Loucy (cell line): ENCODE results near the gene C7orf57.
"Not testable (repeated sequence)": the region's sequence is repeated elsewhere in the genome, so short reads cannot be mapped to it uniquely, and the experiment has no call there.

Experiments used
- H2AFZ ChIP-seq: fragments of 200-600 bp; sonication (generic); 2 replicates; pipeline ENCODE4 v1.6.0; 2016; ENCODE audit warnings: antibody characterized with exemption, mild to moderate bottlenecking, low read length, moderate library complexity
- H3F3A ChIP-seq: fragments of 200-600 bp; 2 replicates; pipeline ENCODE4 v1.6.0; 2016; ENCODE audit warnings: antibody characterized with exemption, low read depth, mild to moderate bottlenecking
- H3K27me3 ChIP-seq: fragments of 200-600 bp; sonication (generic); 2 replicates; pipeline ENCODE4 v1.6.1; 2014; ENCODE audit warnings: low read length, mild to moderate bottlenecking; ENCODE audit not compliant: insufficient read depth, poor library complexity, severe bottlenecking
- H3K36me3 ChIP-seq: fragments of 200-600 bp; sonication (generic); 2 replicates; pipeline ENCODE4 v1.6.1; 2016; ENCODE audit warnings: low read length; ENCODE audit not compliant: insufficient read depth
- H3K4me1 ChIP-seq: fragments of 200-600 bp; sonication (generic); 2 replicates; pipeline ENCODE4 v1.5.1; 2014; ENCODE audit warnings: low read length, mild to moderate bottlenecking; ENCODE audit not compliant: insufficient read depth, poor library complexity, severe bottlenecking
- H3K4me2 ChIP-seq: fragments of 200-600 bp; sonication (generic); 2 replicates; pipeline ENCODE4 v1.6.0; 2014; ENCODE audit warnings: antibody characterized with exemption, low read length, low read depth, mild to moderate bottlenecking; ENCODE audit not compliant: poor library complexity, severe bottlenecking
- H3K4me3 ChIP-seq: fragments of 200-600 bp; sonication (generic); 2 replicates; pipeline ENCODE4 v1.5.1; 2014; ENCODE audit warnings: low read length, mild to moderate bottlenecking, mixed read lengths; ENCODE audit not compliant: poor library complexity, severe bottlenecking
- H3K79me2 ChIP-seq: fragments of 200-600 bp; sonication (generic); 2 replicates; pipeline ENCODE4 v1.6.1; 2014; ENCODE audit warnings: low read length; ENCODE audit not compliant: insufficient read depth
- H3K9ac ChIP-seq: fragments of 200-600 bp; sonication (generic); 2 replicates; pipeline ENCODE4 v1.6.0; 2014; ENCODE audit warnings: mild to moderate bottlenecking, low read depth, low read length, moderate library complexity; ENCODE audit not compliant: poor library complexity, severe bottlenecking
- H3K9me2 ChIP-seq: fragments of 200-600 bp; sonication (generic); replicated peaks from 2 replicates; pipeline ENCODE4 v1.6.1; 2016; ENCODE audit warnings: low read depth, low read length, mixed read lengths
- H3K9me3 ChIP-seq: fragments of 200-600 bp; sonication (generic); 2 replicates; pipeline ENCODE4 v1.6.1; 2014; ENCODE audit warnings: mild to moderate bottlenecking, antibody characterized with exemption, low read length, low read depth; ENCODE audit not compliant: insufficient read depth
- H4K20me1 ChIP-seq: fragments of 200-600 bp; sonication (generic); 2 replicates; pipeline ENCODE4 v1.6.0; 2014; ENCODE audit warnings: antibody characterized with exemption, low read length, mild to moderate bottlenecking; ENCODE audit not compliant: insufficient read depth, poor library complexity, severe bottlenecking
- CTCF ChIP-seq: fragments of 200-600 bp; sonication (generic); conservative IDR thresholded peaks from 2 replicates; pipeline ENCODE4 v1.5.1; 2014; ENCODE audit warnings: mild to moderate bottlenecking, antibody characterized with exemption, low read length
- EZH2phosphoT487 ChIP-seq: fragments of 200-600 bp; IDR thresholded peaks from 2 replicates; pipeline ENCODE4 v1.6.1; 2018; ENCODE audit warnings: antibody characterized with exemption, mild to moderate bottlenecking, moderate library complexity, borderline replicate concordance

The C7orf57 gene

GRCh38 chr7:48078470-48078869 lies 43.1 kb downstream of the C7orf57 start:
- Histone ChIP-seq H3K9me2 (no peaks in the 10 kb centered on the region), H3K9ac (no peak overlapping the region), H3K79me2 (no peaks in the 10 kb centered on the region), H3K27me3 (no peaks in the 10 kb centered on the region), H3K4me3 (no peak overlapping the region), H3K4me1 (no peaks in the 10 kb centered on the region), H2AFZ (no peak overlapping the region), H4K20me1 (no peaks in the 10 kb centered on the region), H3K4me2 (no peak overlapping the region), H3K36me3 (no peaks in the 10 kb centered on the region), H3K9me3 (no peaks in the 10 kb centered on the region), H3F3A (no peaks in the 10 kb centered on the region)
- TF ChIP-seq EZH2phosphoT487 (no peak), CTCF (no peak)

DNA sequence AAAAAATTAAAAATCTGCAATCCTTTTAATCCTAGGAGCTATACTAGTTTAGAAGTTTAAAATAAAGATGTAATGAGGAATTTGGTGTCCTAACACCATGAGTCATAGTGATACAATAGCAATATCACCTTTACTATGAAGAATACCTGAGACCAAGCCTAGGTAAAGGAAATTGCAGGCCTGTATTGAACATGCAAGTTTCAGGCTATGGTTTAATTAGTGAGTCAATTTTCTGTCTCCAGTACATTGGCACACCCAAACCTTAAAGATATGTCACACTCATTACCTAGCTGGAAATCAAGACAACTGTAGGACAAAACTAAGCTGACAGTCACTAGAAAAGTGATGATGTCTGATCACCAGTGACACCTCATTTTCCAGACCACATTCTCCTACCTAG lies 47.0 kb downstream of the C7orf57 start:
- H3K4me3 ChIP-seq, H3K4me1 ChIP-seq, H3K36me3 ChIP-seq, H2AFZ ChIP-seq, H3K9me3 ChIP-seq, H3K4me2 ChIP-seq, H3K9me2 ChIP-seq, H3K79me2 ChIP-seq, H3F3A ChIP-seq, H3K27me3 ChIP-seq, H4K20me1 ChIP-seq, H3K9ac ChIP-seq: not testable (repeated sequence)

- Histone ChIP-seq H3K4me3 (no peak overlapping the region), H3K27me3 (no peaks in the 10 kb centered on the region), H4K20me1 (no peaks in the 10 kb centered on the region), H3K4me1 (no peaks in the 10 kb centered on the region), H3K9me2 (no peaks in the 10 kb centered on the region), H3F3A (no peaks in the 10 kb centered on the region), H3K79me2 (no peaks in the 10 kb centered on the region), H3K4me2 (no peak overlapping the region), H3K9me3 (no peaks in the 10 kb centered on the region), H3K36me3 (no peaks in the 10 kb centered on the region), H3K9ac (no peak overlapping the region), H2AFZ (no peak overlapping the region)
- TF ChIP-seq EZH2phosphoT487 (no peak), CTCF (no peak)
Observed at GRCh38 chr7:48083114-48083830, 47.9 kb downstream of the C7orf57 start.

DNA sequence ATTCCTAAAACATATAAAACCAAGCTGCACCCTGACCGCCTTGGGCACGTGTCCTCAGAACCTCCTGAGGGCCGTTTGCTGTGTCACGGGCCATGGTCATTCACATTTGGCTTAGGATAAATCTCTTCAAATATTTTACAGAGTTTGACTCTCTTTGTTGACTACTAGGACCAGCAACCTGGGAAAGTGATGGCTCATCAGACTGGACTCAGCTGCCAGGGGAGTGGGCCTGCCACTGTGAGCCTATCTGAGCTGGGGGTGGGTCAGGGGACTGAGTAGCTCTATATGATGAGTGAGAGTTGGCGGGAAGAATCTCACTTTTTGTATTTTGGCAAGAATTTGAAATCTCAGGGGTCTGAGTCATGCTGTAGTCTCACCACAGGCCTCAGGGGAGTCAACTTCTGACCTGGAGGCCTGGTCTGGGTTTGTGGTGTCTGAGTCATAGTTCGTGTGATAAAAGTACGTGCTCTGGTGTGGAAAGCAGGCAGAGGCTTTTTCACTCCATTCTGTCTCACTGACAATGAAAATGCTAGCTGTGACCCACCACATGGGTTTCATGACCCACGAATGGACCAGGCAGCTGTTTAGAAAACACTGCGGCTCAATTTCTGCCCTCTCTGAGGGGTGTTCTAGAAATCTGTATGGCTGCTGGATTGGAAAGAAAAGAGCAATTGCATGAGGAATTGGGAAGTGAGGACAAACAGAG lies 49.5 kb downstream of the C7orf57 start:
- H3K9me3 ChIP-seq, result no peaks in the 10 kb centered on the region
- TF ChIP-seq EZH2phosphoT487 (no peak), CTCF (no peak)
- no peak overlapping the region for H2AFZ ChIP-seq
- H3K9me2 ChIP-seq, result no peaks in the 10 kb centered on the region
- no peaks in the 10 kb centered on the region for H3F3A ChIP-seq
- no peak overlapping the region for H3K4me3 ChIP-seq
- H3K36me3 ChIP-seq, result no peaks in the 10 kb centered on the region
- H3K27me3 ChIP-seq, result no peaks in the 10 kb centered on the region
- H3K4me1 ChIP-seq, result no peaks in the 10 kb centered on the region
- peak overlapping the region; percentile 5 for H3K4me2 ChIP-seq
- H4K20me1 ChIP-seq, result no peaks in the 10 kb centered on the region
- no peak overlapping the region for H3K9ac ChIP-seq
- no peaks in the 10 kb centered on the region for H3K79me2 ChIP-seq
